ENCODE measurements around the gene OPN1MW2. TPM values are rescaled to one million over a fixed set of nuclear protein-coding genes. Genes with fewer than 3 reads are reported as not detected.
"Not testable (repeated sequence)": the region's sequence is repeated elsewhere in the genome, so short reads cannot be mapped to it uniquely, and the experiment has no call there.

Gene OPN1MW2
- total RNA-seq (2014; rRNA removed; shearing (Covaris generic)) (not detected in 2 replicates), total RNA-seq (2022) (not detected in 2 replicates), Bru-seq, nascent RNA (not detected), BruChase-seq, experiment 1, labeled RNA remaining after a 6-hour chase (not detected), BruChase-seq, experiment 2, labeled RNA remaining after a 2-hour chase (not detected)
- long read RNA-seq: 0 reads

GRCh38 chrX:154219456-154219855 lies at the start of gene OPN1MW2:
OPN1MW2 (plus strand) TSS chrX:154219756; CDS start chrX:154219816, 60 bp downstream.
- H3K9me2 ChIP-seq (ENCODE audit: insufficient read depth, low read length); H3K4me3 ChIP-seq (ENCODE audit: low read depth, low read length, poor library complexity, severe bottlenecking); BruUV-seq (replicated peaks); H3K36me3 ChIP-seq (ENCODE audit: insufficient read depth, low read length); DNase-seq (ENCODE audit: low spot score); intact Hi-C loops (cut with micrococcal nuclease; ENCODE audit: unreplicated experiment); H3K4me2 ChIP-seq (ENCODE audit: low read length); H3K79me2 ChIP-seq (ENCODE audit: insufficient read depth, low read depth, low read length); H3K27ac ChIP-seq (ENCODE audit: low read depth, low read length, poor library complexity, severe bottlenecking); H3K9me3 ChIP-seq (ENCODE audit: low read length); H4K20me1 ChIP-seq (ENCODE audit: insufficient read depth, low read length); H3K4me1 ChIP-seq (ENCODE audit: insufficient read depth, low read length, poor library complexity, severe bottlenecking); POLR2A ChIA-PET; CTCF ChIA-PET (ENCODE audit: unreplicated experiment); H2AFZ ChIP-seq (ENCODE audit: low read length): not testable (repeated sequence)

GRCh38 chrX:154172535-154172943 lies 47.0 kb upstream of the OPN1MW2 start:
- CTCF ChIA-PET (ENCODE audit: unreplicated experiment); DNase-seq (ENCODE audit: low spot score): not testable (repeated sequence)

GRCh38 chrX:154174356-154174755 lies 45.2 kb upstream of the OPN1MW2 start:
- H3K4me1 ChIP-seq (ENCODE audit: insufficient read depth, low read length, poor library complexity, severe bottlenecking); DNase-seq (ENCODE audit: low spot score); BruUV-seq (replicated peaks); H3K4me2 ChIP-seq (ENCODE audit: low read length); H3K4me3 ChIP-seq (ENCODE audit: low read depth, low read length, poor library complexity, severe bottlenecking); H4K20me1 ChIP-seq (ENCODE audit: insufficient read depth, low read length); H3K27ac ChIP-seq (ENCODE audit: low read depth, low read length, poor library complexity, severe bottlenecking); CTCF ChIA-PET (ENCODE audit: unreplicated experiment); POLR2A ChIA-PET; H2AFZ ChIP-seq (ENCODE audit: low read length); intact Hi-C loops (cut with micrococcal nuclease; ENCODE audit: unreplicated experiment); H3K79me2 ChIP-seq (ENCODE audit: insufficient read depth, low read depth, low read length); H3K9me2 ChIP-seq (ENCODE audit: insufficient read depth, low read length); H3K36me3 ChIP-seq (ENCODE audit: insufficient read depth, low read length); H3K9me3 ChIP-seq (ENCODE audit: low read length): not testable (repeated sequence)

More at GRCh38 chrX:154172535-154172943, 47.0 kb upstream of the OPN1MW2 start:
- H3K9me2 ChIP-seq (ENCODE audit: insufficient read depth, low read length); H2AFZ ChIP-seq (ENCODE audit: low read length); H3K4me2 ChIP-seq (ENCODE audit: low read length); POLR2A ChIA-PET; H3K4me1 ChIP-seq (ENCODE audit: insufficient read depth, low read length, poor library complexity, severe bottlenecking); H3K4me3 ChIP-seq (ENCODE audit: low read depth, low read length, poor library complexity, severe bottlenecking); H4K20me1 ChIP-seq (ENCODE audit: insufficient read depth, low read length); intact Hi-C loops (cut with micrococcal nuclease; ENCODE audit: unreplicated experiment); H3K27ac ChIP-seq (ENCODE audit: low read depth, low read length, poor library complexity, severe bottlenecking); H3K9me3 ChIP-seq (ENCODE audit: low read length); BruUV-seq (replicated peaks); H3K79me2 ChIP-seq (ENCODE audit: insufficient read depth, low read depth, low read length); H3K36me3 ChIP-seq (ENCODE audit: insufficient read depth, low read length): not testable (repeated sequence)

- BruUV-seq (replicated peaks); H3K36me3 ChIP-seq (ENCODE audit: insufficient read depth, low read length); H3K9me3 ChIP-seq (ENCODE audit: low read length); H3K79me2 ChIP-seq (ENCODE audit: insufficient read depth, low read depth, low read length); DNase-seq (ENCODE audit: low spot score); H3K4me3 ChIP-seq (ENCODE audit: low read depth, low read length, poor library complexity, severe bottlenecking); H3K4me1 ChIP-seq (ENCODE audit: insufficient read depth, low read length, poor library complexity, severe bottlenecking); H3K9me2 ChIP-seq (ENCODE audit: insufficient read depth, low read length); intact Hi-C loops (cut with micrococcal nuclease; ENCODE audit: unreplicated experiment); H3K27ac ChIP-seq (ENCODE audit: low read depth, low read length, poor library complexity, severe bottlenecking); POLR2A ChIA-PET; H3K4me2 ChIP-seq (ENCODE audit: low read length); H2AFZ ChIP-seq (ENCODE audit: low read length); CTCF ChIA-PET (ENCODE audit: unreplicated experiment); H4K20me1 ChIP-seq (ENCODE audit: insufficient read depth, low read length): not testable (repeated sequence)
Measured at GRCh38 chrX:154182296-154182695, 37.3 kb upstream of the OPN1MW2 start, which contains the start of gene OPN1MW. OPN1MW (plus strand) TSS chrX:154182596; CDS start chrX:154182678, 82 bp downstream.

- H3K4me1 ChIP-seq (ENCODE audit: insufficient read depth, low read length, poor library complexity, severe bottlenecking); BruUV-seq (replicated peaks); CTCF ChIA-PET (ENCODE audit: unreplicated experiment); H4K20me1 ChIP-seq (ENCODE audit: insufficient read depth, low read length); intact Hi-C loops (cut with micrococcal nuclease; ENCODE audit: unreplicated experiment); H2AFZ ChIP-seq (ENCODE audit: low read length); H3K79me2 ChIP-seq (ENCODE audit: insufficient read depth, low read depth, low read length); H3K36me3 ChIP-seq (ENCODE audit: insufficient read depth, low read length); H3K9me2 ChIP-seq (ENCODE audit: insufficient read depth, low read length); H3K4me3 ChIP-seq (ENCODE audit: low read depth, low read length, poor library complexity, severe bottlenecking); POLR2A ChIA-PET; H3K4me2 ChIP-seq (ENCODE audit: low read length); DNase-seq (ENCODE audit: low spot score); H3K9me3 ChIP-seq (ENCODE audit: low read length); H3K27ac ChIP-seq (ENCODE audit: low read depth, low read length, poor library complexity, severe bottlenecking): not testable (repeated sequence)
Measured at GRCh38 chrX:154183794-154184193, 35.8 kb upstream of the OPN1MW2 start.

- H2AFZ ChIP-seq (ENCODE audit: low read length); DNase-seq (ENCODE audit: low spot score); BruUV-seq (replicated peaks); H3K4me2 ChIP-seq (ENCODE audit: low read length); H3K36me3 ChIP-seq (ENCODE audit: insufficient read depth, low read length); H3K9me3 ChIP-seq (ENCODE audit: low read length); H3K4me1 ChIP-seq (ENCODE audit: insufficient read depth, low read length, poor library complexity, severe bottlenecking); POLR2A ChIA-PET; H4K20me1 ChIP-seq (ENCODE audit: insufficient read depth, low read length); intact Hi-C loops (cut with micrococcal nuclease; ENCODE audit: unreplicated experiment); H3K27ac ChIP-seq (ENCODE audit: low read depth, low read length, poor library complexity, severe bottlenecking); H3K4me3 ChIP-seq (ENCODE audit: low read depth, low read length, poor library complexity, severe bottlenecking); H3K9me2 ChIP-seq (ENCODE audit: insufficient read depth, low read length); H3K79me2 ChIP-seq (ENCODE audit: insufficient read depth, low read depth, low read length); CTCF ChIA-PET (ENCODE audit: unreplicated experiment): not testable (repeated sequence)
Measured at GRCh38 chrX:154192846-154193245, 26.7 kb upstream of the OPN1MW2 start.

- BruUV-seq (replicated peaks); DNase-seq (ENCODE audit: low spot score); H3K9me3 ChIP-seq (ENCODE audit: low read length); H3K79me2 ChIP-seq (ENCODE audit: insufficient read depth, low read depth, low read length); POLR2A ChIA-PET; H3K36me3 ChIP-seq (ENCODE audit: insufficient read depth, low read length); H4K20me1 ChIP-seq (ENCODE audit: insufficient read depth, low read length); CTCF ChIA-PET (ENCODE audit: unreplicated experiment); H2AFZ ChIP-seq (ENCODE audit: low read length); H3K4me1 ChIP-seq (ENCODE audit: insufficient read depth, low read length, poor library complexity, severe bottlenecking); H3K4me2 ChIP-seq (ENCODE audit: low read length); H3K4me3 ChIP-seq (ENCODE audit: low read depth, low read length, poor library complexity, severe bottlenecking); intact Hi-C loops (cut with micrococcal nuclease; ENCODE audit: unreplicated experiment); H3K27ac ChIP-seq (ENCODE audit: low read depth, low read length, poor library complexity, severe bottlenecking); H3K9me2 ChIP-seq (ENCODE audit: insufficient read depth, low read length): not testable (repeated sequence)
Measured at GRCh38 chrX:154194316-154194715, 25.2 kb upstream of the OPN1MW2 start.
